ENCODE measurements around the gene DNER.

The DNER gene

GRCh38 chr2:229660391-229660790 is 54.0 kb downstream of the DNER start:
- in situ Hi-C loops (cut with MboI; ENCODE audit: low pct_unique_long_range_greater_than_20kb, low sequenced_read_pairs, unreplicated experiment) = no loop called here
- no peak for DNase-seq (ENCODE audit: low spot score)
- TF ChIP-seq CTCF (IDR thresholded peaks at IDR 0.05; ENCODE audit: extremely low read depth, insufficient read depth, missing control alignments) = no peak

GRCh38 chr2:229658004-229658403 is 56.4 kb downstream of the DNER start:
- in situ Hi-C loops (cut with MboI; ENCODE audit: low pct_unique_long_range_greater_than_20kb, low sequenced_read_pairs, unreplicated experiment) = no loop called here
- DNase-seq (ENCODE audit: low spot score) = no peak
- no peak for TF ChIP-seq CTCF (IDR thresholded peaks at IDR 0.05; ENCODE audit: extremely low read depth, insufficient read depth, missing control alignments)

GRCh38 chr2:229654437-229654836 is 59.9 kb downstream of the DNER start:
- TF ChIP-seq CTCF (IDR thresholded peaks at IDR 0.05; ENCODE audit: extremely low read depth, insufficient read depth, missing control alignments) = no peak
- in situ Hi-C loops (cut with MboI; ENCODE audit: low pct_unique_long_range_greater_than_20kb, low sequenced_read_pairs, unreplicated experiment) = no loop called here
- no peak for DNase-seq (ENCODE audit: low spot score)

- DNase-seq (ENCODE audit: low spot score) = no peak
- in situ Hi-C loops (cut with MboI; ENCODE audit: low pct_unique_long_range_greater_than_20kb, low sequenced_read_pairs, unreplicated experiment) = no loop called here
- TF ChIP-seq CTCF (IDR thresholded peaks at IDR 0.05; ENCODE audit: extremely low read depth, insufficient read depth, missing control alignments) = no peak
Observed at GRCh38 chr2:229653531-229653930, 60.8 kb downstream of the DNER start.

- in situ Hi-C loops (cut with MboI; ENCODE audit: low pct_unique_long_range_greater_than_20kb, low sequenced_read_pairs, unreplicated experiment) = no loop called here
- DNase-seq (ENCODE audit: low spot score) = no peak
- no peak for TF ChIP-seq CTCF (IDR thresholded peaks at IDR 0.05; ENCODE audit: extremely low read depth, insufficient read depth, missing control alignments)
Observed at GRCh38 chr2:229652796-229653195, 61.6 kb downstream of the DNER start.

GRCh38 chr2:229650901-229651300 is 63.5 kb downstream of the DNER start:
- no peak for TF ChIP-seq CTCF (IDR thresholded peaks at IDR 0.05; ENCODE audit: extremely low read depth, insufficient read depth, missing control alignments)

GRCh38 chr2:229650059-229650458 is 64.3 kb downstream of the DNER start:
- no peak for DNase-seq (ENCODE audit: low spot score)
- in situ Hi-C loops (cut with MboI; ENCODE audit: low pct_unique_long_range_greater_than_20kb, low sequenced_read_pairs, unreplicated experiment) = no loop called here
- TF ChIP-seq CTCF (IDR thresholded peaks at IDR 0.05; ENCODE audit: extremely low read depth, insufficient read depth, missing control alignments) = no peak

More at GRCh38 chr2:229650901-229651300, 63.5 kb downstream of the DNER start:
- no peak for DNase-seq (ENCODE audit: low spot score)
- in situ Hi-C loops (cut with MboI; ENCODE audit: low pct_unique_long_range_greater_than_20kb, low sequenced_read_pairs, unreplicated experiment) = no loop called here

All from GM13977 (cell line).